Colonic mucosa (tissue), 4 donors: ENCODE data around the gene NPPB. TPM values are rescaled to one million over a fixed set of nuclear protein-coding genes. Genes with fewer than 3 reads are reported as not detected.

Source experiments
- DNase-seq: peaks from one replicate; pipeline ENCODE4 v3.0.0-alpha.2; 2020
- H3K27ac ChIP-seq: fragments of 200-600 bp; one replicate; pipeline ENCODE4 v1.8.0; 2021
- H3K27me3 ChIP-seq: fragments of 200-600 bp; one replicate; pipeline ENCODE4 v1.8.0; 2021
- H3K36me3 ChIP-seq: fragments of 200-600 bp; one replicate; pipeline ENCODE4 v1.8.0; 2021
- H3K4me1 ChIP-seq: fragments of 200-600 bp; one replicate; pipeline ENCODE4 v1.8.0; 2021; ENCODE audit warnings: mild to moderate bottlenecking
- H3K4me3 ChIP-seq: fragments of 200-600 bp; one replicate; pipeline ENCODE4 v1.8.0; 2021
- H3K9ac ChIP-seq, 2 donors: one replicate each; pipeline ENCODE4 v1.7.0; 2013; ENCODE audit warnings: control low read depth in 2 of 2, low read depth in 2 of 2, low read length in 2 of 2
- H3K9me3 ChIP-seq: fragments of 200-600 bp; one replicate; pipeline ENCODE4 v1.8.0; 2021
- intact Hi-C: fragments of 100-400 bp; cut with DNase I; formaldehyde crosslinking; loops from one replicate; pipeline ENCODE4 v1.14.1; 2022
- total RNA-seq, 2 donors: library from RNA; stranded (reverse); fragmentation: NEBNext Ultra II Directional in 1 of 2; extraction: Animal tissue kit (Norgen Biotek cat#: 25700) in 1 of 2; gene quantifications; one replicate each; pipeline ENCODE4 v1.2.1, GENCODE V29; 2021
- TF ChIP-seq, protein P1 (sequence below): fragments of 200-600 bp; IDR thresholded peaks from one replicate; pipeline ENCODE4 v1.8.0; 2022; ENCODE audit warnings: antibody characterized with exemption, mild to moderate bottlenecking
- donor health status: healthy.
- donor health status: DM: no; HTN: no; CAD: no.
- donor health status: DM: no; HTN: no; CAD: no.

The NPPB gene
- total RNA-seq, 2 donors from 2014 or later, result not detected

DNA sequence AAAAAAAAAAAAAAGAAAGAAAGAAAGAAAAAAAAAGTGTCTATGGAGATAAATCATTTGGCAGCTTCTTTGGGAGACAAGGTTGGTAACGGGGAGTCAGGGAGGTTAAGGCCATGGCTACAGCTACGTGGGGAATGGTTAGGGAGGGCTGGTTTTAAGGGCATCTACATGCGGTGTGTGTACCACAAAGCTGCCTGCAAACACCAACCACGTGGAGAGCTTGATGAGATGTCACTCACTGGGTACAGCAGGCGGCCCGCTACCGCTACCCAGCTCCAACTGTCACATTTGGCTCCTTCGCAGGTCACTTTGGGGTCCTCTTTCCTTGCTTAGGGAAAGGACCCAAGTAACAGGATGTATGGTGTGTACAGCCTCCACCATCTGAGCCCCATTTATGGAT lies 4.2 kb downstream of the NPPB start:
- H3K4me1 ChIP-seq, result no peaks in the 10 kb centered on the region
- no peaks in the 10 kb centered on the region for H3K36me3 ChIP-seq
- intact Hi-C loops, result no loop called here
- no peak overlapping the region for H3K27ac ChIP-seq
- H3K9ac ChIP-seq, result no peak overlapping the region
- no peaks in the 10 kb centered on the region for H3K9me3 ChIP-seq
- DNase-seq, result no peak
- TF ChIP-seq, protein P1, sequence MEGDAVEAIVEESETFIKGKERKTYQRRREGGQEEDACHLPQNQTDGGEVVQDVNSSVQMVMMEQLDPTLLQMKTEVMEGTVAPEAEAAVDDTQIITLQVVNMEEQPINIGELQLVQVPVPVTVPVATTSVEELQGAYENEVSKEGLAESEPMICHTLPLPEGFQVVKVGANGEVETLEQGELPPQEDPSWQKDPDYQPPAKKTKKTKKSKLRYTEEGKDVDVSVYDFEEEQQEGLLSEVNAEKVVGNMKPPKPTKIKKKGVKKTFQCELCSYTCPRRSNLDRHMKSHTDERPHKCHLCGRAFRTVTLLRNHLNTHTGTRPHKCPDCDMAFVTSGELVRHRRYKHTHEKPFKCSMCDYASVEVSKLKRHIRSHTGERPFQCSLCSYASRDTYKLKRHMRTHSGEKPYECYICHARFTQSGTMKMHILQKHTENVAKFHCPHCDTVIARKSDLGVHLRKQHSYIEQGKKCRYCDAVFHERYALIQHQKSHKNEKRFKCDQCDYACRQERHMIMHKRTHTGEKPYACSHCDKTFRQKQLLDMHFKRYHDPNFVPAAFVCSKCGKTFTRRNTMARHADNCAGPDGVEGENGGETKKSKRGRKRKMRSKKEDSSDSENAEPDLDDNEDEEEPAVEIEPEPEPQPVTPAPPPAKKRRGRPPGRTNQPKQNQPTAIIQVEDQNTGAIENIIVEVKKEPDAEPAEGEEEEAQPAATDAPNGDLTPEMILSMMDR, result no peak
- H3K27me3 ChIP-seq, result peaks cover 17% of the 10 kb centered on the region
- no peak overlapping the region for H3K4me3 ChIP-seq

DNA sequence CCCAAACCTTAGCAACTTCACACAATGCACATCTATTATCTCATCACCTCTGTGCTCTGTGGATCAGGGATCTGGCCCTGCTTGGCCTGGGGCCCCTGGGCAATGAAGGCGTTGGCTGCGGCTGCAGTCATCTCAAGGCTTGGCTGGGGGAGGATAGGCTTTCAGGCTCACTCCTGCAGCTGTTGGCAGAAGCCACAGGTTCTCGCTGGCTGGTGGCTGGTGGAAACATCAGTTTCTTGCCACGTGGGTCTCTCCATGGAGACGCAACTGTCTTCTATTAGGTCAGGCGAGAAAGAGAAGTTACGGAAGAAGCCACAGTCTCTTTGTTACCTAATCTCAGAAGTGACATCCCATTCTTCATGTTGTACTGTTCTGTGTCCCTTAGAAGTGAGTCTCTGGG lies 7.6 kb downstream of the NPPB start:
- no peak for DNase-seq
- TF ChIP-seq, protein P1, result no peak

DNA sequence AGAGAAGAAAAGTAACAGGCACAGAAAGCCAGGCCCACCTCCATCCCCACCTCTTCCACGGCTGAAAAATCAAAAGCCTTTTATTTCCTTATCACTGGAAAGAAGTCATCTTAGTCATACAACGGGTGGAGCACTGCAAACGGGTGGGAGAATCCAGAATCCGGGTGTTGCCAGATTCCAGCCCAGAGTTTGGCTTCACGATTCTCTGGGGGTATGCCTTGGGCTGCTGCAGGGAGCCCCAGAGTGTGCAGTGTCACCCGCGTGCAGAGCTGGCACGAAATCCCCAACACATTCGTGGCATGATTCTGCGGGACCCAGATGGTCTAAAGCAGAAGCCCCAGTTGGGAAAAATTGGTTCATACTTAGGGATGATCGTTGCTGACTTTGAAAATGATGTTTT lies 8.6 kb downstream of the NPPB start:
- DNase-seq, result no peak
- Histone ChIP-seq H3K9me3 (no peaks in the 10 kb centered on the region), H3K27me3 (no peaks in the 10 kb centered on the region), H3K4me1 (no peaks in the 10 kb centered on the region), H3K27ac (no peak overlapping the region), H3K4me3 (no peak overlapping the region), H3K9ac (no peak overlapping the region), H3K36me3 (no peaks in the 10 kb centered on the region)
- TF ChIP-seq, protein P1, result no peak
- intact Hi-C loops, result no loop called here

More for the DNA sequence above, 7.6 kb downstream of the NPPB start:
- Histone ChIP-seq H3K4me1 (no peaks in the 10 kb centered on the region), H3K9me3 (no peaks in the 10 kb centered on the region), H3K36me3 (no peaks in the 10 kb centered on the region), H3K27me3 (no peaks in the 10 kb centered on the region), H3K4me3 (no peak overlapping the region), H3K27ac (no peak overlapping the region), H3K9ac (no peak overlapping the region)
- intact Hi-C loops, result no loop called here

DNA sequence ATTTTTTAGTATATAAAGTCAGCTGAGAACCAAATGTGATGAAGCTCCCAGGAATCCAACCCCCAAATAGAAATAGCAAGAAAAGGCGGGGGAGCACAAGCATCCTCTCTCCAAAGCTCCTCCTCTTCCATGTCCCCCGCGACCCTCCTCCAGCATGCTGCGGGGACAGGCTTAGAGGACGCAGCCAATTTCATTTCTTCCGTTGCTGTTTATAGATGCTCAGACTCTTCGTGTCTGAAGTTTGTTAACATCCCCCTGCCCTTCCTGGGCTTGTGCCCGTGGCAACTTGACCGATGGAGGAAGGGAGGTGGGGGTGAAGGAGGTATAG lies 10.4 kb downstream of the NPPB start:
- intact Hi-C loops, result no loop called here
- H3K9me3 ChIP-seq, result no peaks in the 10 kb centered on the region
- no peaks in the 10 kb centered on the region for H3K36me3 ChIP-seq
- H3K27me3 ChIP-seq, result no peaks in the 10 kb centered on the region
- no peak overlapping the region for H3K9ac ChIP-seq
- TF ChIP-seq, protein P1, result no peak
- H3K27ac ChIP-seq, result no peak overlapping the region
- H3K4me1 ChIP-seq, result no peaks in the 10 kb centered on the region
- no peak for DNase-seq
- no peak overlapping the region for H3K4me3 ChIP-seq

DNA sequence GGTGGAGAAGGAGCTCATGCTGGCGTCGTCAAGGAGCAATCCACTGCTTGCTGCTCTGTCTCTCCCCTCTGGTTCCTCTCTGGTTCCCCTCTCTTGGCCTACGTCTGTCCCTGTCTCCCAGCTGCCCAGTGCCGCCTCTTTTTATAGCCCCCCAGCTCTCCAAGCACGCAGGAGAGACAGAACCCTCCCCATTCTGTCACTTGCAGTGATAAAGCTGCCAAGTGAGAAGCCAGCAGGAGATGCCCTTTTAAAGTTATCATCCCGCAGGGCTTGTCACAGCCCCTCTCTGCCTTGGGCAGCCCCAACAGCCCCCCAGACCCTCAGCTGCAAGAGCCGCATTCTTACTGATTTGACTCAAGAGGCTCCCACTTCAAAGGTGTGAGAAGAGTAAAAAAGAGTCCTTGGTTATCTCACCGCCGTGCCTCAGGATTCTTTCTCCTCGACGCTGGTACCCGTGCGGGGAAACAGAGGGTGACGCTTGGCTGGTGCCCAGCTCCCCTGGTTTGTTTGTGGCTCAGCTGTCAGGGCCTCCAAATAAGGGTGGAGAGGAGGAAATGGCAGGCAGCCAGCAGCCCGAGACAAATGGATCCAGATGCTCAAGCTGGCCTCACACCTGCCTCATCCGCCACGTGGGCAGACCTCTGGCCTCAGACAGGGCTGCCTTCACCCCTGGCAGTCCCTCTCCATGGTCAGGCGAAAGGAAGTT lies 10.9 kb downstream of the NPPB start, which contains the start of gene NPPA:
TSS of gene NPPA (minus strand) at position 117 of the 706 bp plus-strand sequence. CDS start at position 18, 99 bp downstream.
- DNase-seq, result no peak

More for the DNA sequence above, 10.9 kb downstream of the NPPB start, which contains the start of gene NPPA:
- H3K27me3 ChIP-seq, result no peaks in the 10 kb centered on the region
- no peak within 1 kb of the TSS for H3K4me3 ChIP-seq
- H3K4me1 ChIP-seq, result no peaks in the 10 kb centered on the region
- TF ChIP-seq, protein P1, result no peak
- no peaks in the 10 kb centered on the region for H3K9me3 ChIP-seq
- H3K36me3 ChIP-seq, result no peaks in the 10 kb centered on the region
- no peak within 1 kb of the TSS for H3K27ac ChIP-seq
- intact Hi-C loops, result no loop called here
- H3K9ac ChIP-seq, result no peak within 1 kb of the TSS
